Ovary (tissue), 3 donors: ENCODE results near the gene KATNIP.

Experiments used
- EP300 ChIP-seq: sonication (generic); formaldehyde crosslinking; IDR thresholded peaks from one replicate; pipeline ENCODE4 v1.6.1; 2017; ENCODE audit warnings: antibody characterized with exemption
- POLR2A ChIP-seq: fragments of 450-650 bp; IDR thresholded peaks from one replicate; pipeline ENCODE4 v1.6.1; 2017; ENCODE audit warnings: antibody characterized with exemption, mild to moderate bottlenecking, moderate library complexity
- TF ChIP-seq, protein P1 (sequence below), 3 donors: fragments of 450-650 bp in 2 of 3; fragments of 200-600 bp in 1 of 3; IDR thresholded peaks; one replicate each; pipeline versions ENCODE4 v1.5.1 to v1.8.0; 2016 to 2022; ENCODE audit warnings: antibody characterized with exemption in 3 of 3, mild to moderate bottlenecking in 1 of 3
- donor health status: DM: no; HTN: no; CAD: no.

DNA sequence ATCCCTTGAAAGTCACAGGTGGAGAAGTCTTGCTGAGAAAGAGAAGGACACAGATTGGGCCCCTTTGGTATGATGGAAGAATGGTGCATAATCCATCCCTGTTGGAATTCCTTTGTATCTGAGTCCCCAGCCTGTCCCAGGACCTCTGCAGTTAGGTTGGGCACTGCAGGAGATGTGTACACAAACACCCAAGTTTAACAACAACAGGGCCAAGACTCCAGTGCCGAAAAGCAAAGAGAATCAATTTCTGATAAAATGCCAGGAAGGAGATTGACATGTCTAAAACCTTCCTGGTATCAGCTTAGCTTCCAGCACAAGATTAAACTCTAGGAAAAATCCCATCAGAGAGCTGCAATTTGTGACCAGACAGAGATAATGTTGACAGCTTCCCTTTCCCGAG, 32.9 kb downstream of the KATNIP start:
- TF ChIP-seq, protein P1, sequence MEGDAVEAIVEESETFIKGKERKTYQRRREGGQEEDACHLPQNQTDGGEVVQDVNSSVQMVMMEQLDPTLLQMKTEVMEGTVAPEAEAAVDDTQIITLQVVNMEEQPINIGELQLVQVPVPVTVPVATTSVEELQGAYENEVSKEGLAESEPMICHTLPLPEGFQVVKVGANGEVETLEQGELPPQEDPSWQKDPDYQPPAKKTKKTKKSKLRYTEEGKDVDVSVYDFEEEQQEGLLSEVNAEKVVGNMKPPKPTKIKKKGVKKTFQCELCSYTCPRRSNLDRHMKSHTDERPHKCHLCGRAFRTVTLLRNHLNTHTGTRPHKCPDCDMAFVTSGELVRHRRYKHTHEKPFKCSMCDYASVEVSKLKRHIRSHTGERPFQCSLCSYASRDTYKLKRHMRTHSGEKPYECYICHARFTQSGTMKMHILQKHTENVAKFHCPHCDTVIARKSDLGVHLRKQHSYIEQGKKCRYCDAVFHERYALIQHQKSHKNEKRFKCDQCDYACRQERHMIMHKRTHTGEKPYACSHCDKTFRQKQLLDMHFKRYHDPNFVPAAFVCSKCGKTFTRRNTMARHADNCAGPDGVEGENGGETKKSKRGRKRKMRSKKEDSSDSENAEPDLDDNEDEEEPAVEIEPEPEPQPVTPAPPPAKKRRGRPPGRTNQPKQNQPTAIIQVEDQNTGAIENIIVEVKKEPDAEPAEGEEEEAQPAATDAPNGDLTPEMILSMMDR (IDR thresholded peaks at IDR 0.05) = no peak
- TF ChIP-seq POLR2A (no peak), EP300 (no peak)
